ENCODE results near the gene PDHB.
A peak's percentile ranks its signal among the peaks of the same experiment; 100 is the strongest.

PDHB gene

GRCh38 chr3:58387650-58388546 lies 45.7 kb downstream of the PDHB start:
- no peak overlapping the region for H3K4me3 ChIP-seq (ENCODE audit: low read length)
- no peak for TF ChIP-seq CTCF (conservative IDR thresholded peaks at IDR 0.05; ENCODE audit: low read depth, low read length)
- DNase-seq (ENCODE audit: low read depth): no peak

GRCh38 chr3:58386626-58387365 lies 46.8 kb downstream of the PDHB start:
- peak; percentile 93 for DNase-seq (ENCODE audit: low read depth)
- TF ChIP-seq CTCF (conservative IDR thresholded peaks at IDR 0.05; ENCODE audit: low read depth, low read length): no peak
- H3K4me3 ChIP-seq (ENCODE audit: low read length): no peak overlapping the region

GRCh38 chr3:58384381-58385090 lies 49.1 kb downstream of the PDHB start:
- DNase-seq (ENCODE audit: low read depth): no peak
- no peak overlapping the region for H3K4me3 ChIP-seq (ENCODE audit: low read length)
- TF ChIP-seq CTCF (conservative IDR thresholded peaks at IDR 0.05; ENCODE audit: low read depth, low read length): no peak

- no peak overlapping the region for H3K4me3 ChIP-seq (ENCODE audit: low read length)
- DNase-seq (ENCODE audit: low read depth): peak; percentile 99
- no peak for TF ChIP-seq CTCF (conservative IDR thresholded peaks at IDR 0.05; ENCODE audit: low read depth, low read length)
These were observed 49.7 kb downstream of the PDHB start for GRCh38 chr3:58383904-58384303.

GRCh38 chr3:58383476-58383875 lies 50.2 kb downstream of the PDHB start:
- TF ChIP-seq CTCF (conservative IDR thresholded peaks at IDR 0.05; ENCODE audit: low read depth, low read length): no peak
- no peak overlapping the region for H3K4me3 ChIP-seq (ENCODE audit: low read length)
- DNase-seq (ENCODE audit: low read depth): peak; percentile 51

- DNase-seq (ENCODE audit: low read depth): no peak
- H3K4me3 ChIP-seq (ENCODE audit: low read length): no peak overlapping the region
- no peak for TF ChIP-seq CTCF (conservative IDR thresholded peaks at IDR 0.05; ENCODE audit: low read depth, low read length)
These were observed 54.1 kb downstream of the PDHB start for GRCh38 chr3:58379351-58380073.
